ENCODE data around the gene ZRSR2. TPM values are rescaled to one million over a fixed set of nuclear protein-coding genes. Genes with fewer than 3 reads are reported as not detected.

The ZRSR2 gene
- total and polyA plus RNA-seq, 9 of the 15 experiments (the other 6 are each of a cell fraction or from before 2014, with no cell fraction given), result 3.5 to 19.5 (median 8.6) TPM

GRCh38 chrX:15854712-15855567, 64.7 kb downstream of the ZRSR2 start, which contains the start of gene AP1S2 (continued):
- TF ChIP-seq HINFP (tag; conservative IDR thresholded peaks at IDR 0.05; ENCODE audit: low read depth), result no peak
- no peak for TF ChIP-seq PHB (CRISPR knock-in tag; IDR thresholded peaks at IDR 0.05)
- no peak for TF ChIP-seq STAT5B (CRISPR knock-in tag; IDR thresholded peaks at IDR 0.05)
- no peak for TF ChIP-seq HDAC2 (IDR thresholded peaks at IDR 0.05)
- no peak for TF ChIP-seq PCBP1 (IDR thresholded peaks at IDR 0.05; ENCODE audit: low read depth, low read length, poor library complexity, severe bottlenecking)
- peak; percentile 63 for TF ChIP-seq CCNT2 (IDR thresholded peaks at IDR 0.05; ENCODE audit: borderline replicate concordance, extremely low read depth, insufficient read length, low read depth, low read length)
- TF ChIP-seq RAD21 (CRISPR knock-in tag; conservative IDR thresholded peaks at IDR 0.05 in 1 of 2, IDR thresholded peaks at IDR 0.05 in 1 of 2), result no peak
- TF ChIP-seq ZFP36 (IDR thresholded peaks at IDR 0.05; ENCODE audit: low read depth, low read length, partially characterized antibody), result no peak
- no peak for TF ChIP-seq SIX5 (IDR thresholded peaks at IDR 0.05; ENCODE audit: borderline replicate concordance in 1 of 2, insufficient read depth in 1 of 2, low read depth in 1 of 2, low read length in 2 of 2)
- peak; percentile 79 for TF ChIP-seq ZBTB40 (IDR thresholded peaks at IDR 0.05)
- TF ChIP-seq ZBTB40 (CRISPR knock-in tag; IDR thresholded peaks at IDR 0.05), result no peak
- peak; percentile 59; the same call in 1 of the 2 replicates for TF ChIP-seq THAP12 (CRISPR knock-in tag; IDR thresholded peaks at IDR 0.05)
